CD4-positive, alpha-beta T cell treated with Interleukin-1 beta for 1 hour (primary cell): ENCODE measurements around the gene BCAS1.
"Not testable (repeated sequence)": the region's sequence is repeated elsewhere in the genome, so short reads cannot be mapped to it uniquely, and the experiment has no call there.

Source experiments
- DNase-seq, 2 donors: peaks; one replicate each; pipeline ENCODE4 v3.0.0-alpha.2; 2020 to 2022

BCAS1 gene

GRCh38 chr20:54013471-54013870 is 56.9 kb downstream of the BCAS1 start:
- DNase-seq = no peak

GRCh38 chr20:54011346-54011745 is 59.0 kb downstream of the BCAS1 start:
- no peak for DNase-seq

GRCh38 chr20:54006216-54006615 is 64.2 kb downstream of the BCAS1 start:
- DNase-seq = not testable (repeated sequence)

GRCh38 chr20:54005524-54005923 is 64.9 kb downstream of the BCAS1 start:
- DNase-seq = no peak

- DNase-seq = no peak
Measured at GRCh38 chr20:54004445-54004844, 65.9 kb downstream of the BCAS1 start.

- DNase-seq = no peak
Measured at GRCh38 chr20:54002741-54003140, 67.7 kb downstream of the BCAS1 start.

- no peak for DNase-seq
Measured at GRCh38 chr20:54002056-54002575, 68.3 kb downstream of the BCAS1 start.

GRCh38 chr20:54000914-54001313 is 69.5 kb downstream of the BCAS1 start:
- DNase-seq = no peak

GRCh38 chr20:54000262-54000661 is 70.1 kb downstream of the BCAS1 start:
- no peak for DNase-seq

- no peak for DNase-seq
Measured at GRCh38 chr20:53999077-53999476, 71.3 kb downstream of the BCAS1 start.

GRCh38 chr20:53996584-53997486 is 73.6 kb downstream of the BCAS1 start:
- DNase-seq = no peak

- no peak for DNase-seq
Measured at GRCh38 chr20:53995949-53996348, 74.4 kb downstream of the BCAS1 start.

- DNase-seq = no peak
Measured at GRCh38 chr20:53994088-53994487, 76.3 kb downstream of the BCAS1 start.

- DNase-seq = no peak
Measured at GRCh38 chr20:53993310-53993709, 77.1 kb downstream of the BCAS1 start.

GRCh38 chr20:53990768-53991450 is 79.5 kb downstream of the BCAS1 start:
- no peak for DNase-seq

- DNase-seq = no peak
Measured at GRCh38 chr20:53990003-53990402, 80.4 kb downstream of the BCAS1 start.

- DNase-seq = no peak
Measured at GRCh38 chr20:53989401-53989800, 81.0 kb downstream of the BCAS1 start.

GRCh38 chr20:53986037-53986650 is 84.2 kb downstream of the BCAS1 start:
- no peak for DNase-seq

- no peak for DNase-seq
Measured at GRCh38 chr20:53985150-53985518, 85.3 kb downstream of the BCAS1 start.

- no peak for DNase-seq
Measured at GRCh38 chr20:53984356-53985149, 85.8 kb downstream of the BCAS1 start.

GRCh38 chr20:53983401-53983800 is 87.0 kb downstream of the BCAS1 start:
- no peak for DNase-seq

- DNase-seq = no peak
Measured at GRCh38 chr20:53982624-53983023, 87.8 kb downstream of the BCAS1 start.
